ENCODE results near the gene STIP1.
A peak's percentile ranks its signal among the peaks of the same experiment; 100 is the strongest.
"Not testable (repeated sequence)": the region's sequence is repeated elsewhere in the genome, so short reads cannot be mapped to it uniquely, and the experiment has no call there.

STIP1 gene

GRCh38 chr11:64241241-64241490, 55.2 kb downstream of the STIP1 start:
- H3K27me3 ChIP-seq (ENCODE audit: control insufficient read depth, insufficient read depth, low read length): no peaks in the 10 kb centered on the region
- peaks cover 6% of the 10 kb centered on the region for H3K4me1 ChIP-seq (ENCODE audit: control insufficient read depth, insufficient read depth, low read length)
- H3K36me3 ChIP-seq (ENCODE audit: control insufficient read depth, insufficient read depth, low read length): peaks cover 6% of the 10 kb centered on the region
- peak overlapping the region; percentile 73 for H3K4me3 ChIP-seq (ENCODE audit: low read length)
- peak overlapping the region; percentile 33 for H3K9ac ChIP-seq (ENCODE audit: low read length)
- peak overlapping the region; percentile 100 for H3K27ac ChIP-seq (ENCODE audit: low read depth, low read length)

GRCh38 chr11:64241491-64242374, 55.8 kb downstream of the STIP1 start:
- Histone ChIP-seq H3K27ac (ENCODE audit: low read depth, low read length) (peak overlapping the region; percentile 89), H3K4me1 (ENCODE audit: control insufficient read depth, insufficient read depth, low read length) (peaks cover 6% of the 10 kb centered on the region), H3K27me3 (ENCODE audit: control insufficient read depth, insufficient read depth, low read length) (no peaks in the 10 kb centered on the region), H3K36me3 (ENCODE audit: control insufficient read depth, insufficient read depth, low read length) (peaks cover 6% of the 10 kb centered on the region), H3K4me3 (ENCODE audit: low read length) (peak overlapping the region; percentile 72), H3K9ac (ENCODE audit: low read length) (peak overlapping the region; percentile 51)

- no peak overlapping the region for H3K9ac ChIP-seq (ENCODE audit: low read length)
- H3K4me3 ChIP-seq (ENCODE audit: low read length): no peak overlapping the region
- no peaks in the 10 kb centered on the region for H3K27me3 ChIP-seq (ENCODE audit: control insufficient read depth, insufficient read depth, low read length)
- H3K36me3 ChIP-seq (ENCODE audit: control insufficient read depth, insufficient read depth, low read length): peaks cover 3% of the 10 kb centered on the region
- no peak overlapping the region for H3K27ac ChIP-seq (ENCODE audit: low read depth, low read length)
- peaks cover 12% of the 10 kb centered on the region for H3K4me1 ChIP-seq (ENCODE audit: control insufficient read depth, insufficient read depth, low read length)
Observed at GRCh38 chr11:64243236-64243854, 57.4 kb downstream of the STIP1 start.

GRCh38 chr11:64244107-64244506, 58.1 kb downstream of the STIP1 start:
- Histone ChIP-seq H3K4me1 (ENCODE audit: control insufficient read depth, insufficient read depth, low read length) (peaks cover 12% of the 10 kb centered on the region), H3K4me3 (ENCODE audit: low read length) (no peak overlapping the region), H3K27me3 (ENCODE audit: control insufficient read depth, insufficient read depth, low read length) (no peaks in the 10 kb centered on the region), H3K36me3 (ENCODE audit: control insufficient read depth, insufficient read depth, low read length) (peaks cover 3% of the 10 kb centered on the region), H3K9ac (ENCODE audit: low read length) (no peak overlapping the region), H3K27ac (ENCODE audit: low read depth, low read length) (no peak overlapping the region)

- H3K9ac ChIP-seq (ENCODE audit: low read length): no peak overlapping the region
- H3K27me3 ChIP-seq (ENCODE audit: control insufficient read depth, insufficient read depth, low read length): no peaks in the 10 kb centered on the region
- H3K27ac ChIP-seq (ENCODE audit: low read depth, low read length): peak overlapping the region; percentile 69
- peaks cover 12% of the 10 kb centered on the region for H3K4me1 ChIP-seq (ENCODE audit: control insufficient read depth, insufficient read depth, low read length)
- H3K36me3 ChIP-seq (ENCODE audit: control insufficient read depth, insufficient read depth, low read length): peaks cover 3% of the 10 kb centered on the region
- peak overlapping the region; percentile 68 for H3K4me3 ChIP-seq (ENCODE audit: low read length)
Observed at GRCh38 chr11:64244966-64245365, 59.0 kb downstream of the STIP1 start.

GRCh38 chr11:64245401-64245796, 59.4 kb downstream of the STIP1 start:
- Histone ChIP-seq H3K4me1 (ENCODE audit: control insufficient read depth, insufficient read depth, low read length) (peaks cover 8% of the 10 kb centered on the region), H3K36me3 (ENCODE audit: control insufficient read depth, insufficient read depth, low read length) (peaks cover 3% of the 10 kb centered on the region), H3K4me3 (ENCODE audit: low read length) (peak overlapping the region; percentile 68), H3K27me3 (ENCODE audit: control insufficient read depth, insufficient read depth, low read length) (no peaks in the 10 kb centered on the region), H3K27ac (ENCODE audit: low read depth, low read length) (peak overlapping the region; percentile 69), H3K9ac (ENCODE audit: low read length) (peak overlapping the region; percentile 58)

GRCh38 chr11:64245797-64246620, 60.0 kb downstream of the STIP1 start:
- Histone ChIP-seq H3K27me3 (ENCODE audit: control insufficient read depth, insufficient read depth, low read length) (no peaks in the 10 kb centered on the region), H3K36me3 (ENCODE audit: control insufficient read depth, insufficient read depth, low read length) (peaks cover 3% of the 10 kb centered on the region), H3K9ac (ENCODE audit: low read length) (peak overlapping the region; percentile 58), H3K4me1 (ENCODE audit: control insufficient read depth, insufficient read depth, low read length) (peaks cover 5% of the 10 kb centered on the region), H3K27ac (ENCODE audit: low read depth, low read length) (peak overlapping the region; percentile 69), H3K4me3 (ENCODE audit: low read length) (peak overlapping the region; percentile 68)

GRCh38 chr11:64246621-64246870, 60.6 kb downstream of the STIP1 start:
- not testable (repeated sequence) for H3K27me3 ChIP-seq (ENCODE audit: control insufficient read depth, insufficient read depth, low read length); H3K36me3 ChIP-seq (ENCODE audit: control insufficient read depth, insufficient read depth, low read length); H3K9ac ChIP-seq (ENCODE audit: low read length); H3K27ac ChIP-seq (ENCODE audit: low read depth, low read length); H3K4me1 ChIP-seq (ENCODE audit: control insufficient read depth, insufficient read depth, low read length)
- peak overlapping the region; percentile 68 for H3K4me3 ChIP-seq (ENCODE audit: low read length)

GRCh38 chr11:64246871-64247728, 61.1 kb downstream of the STIP1 start, which contains the start of gene PPP1R14B:
PPP1R14B (minus strand) TSS chr11:64246943; CDS start chr11:64246673, 270 bp downstream.
- Histone ChIP-seq H3K27me3 (ENCODE audit: control insufficient read depth, insufficient read depth, low read length) (no peaks in the 10 kb centered on the region), H3K9ac (ENCODE audit: low read length) (peak within 1 kb of the TSS; percentile 70), H3K4me1 (ENCODE audit: control insufficient read depth, insufficient read depth, low read length) (peaks cover 7% of the 10 kb centered on the region), H3K4me3 (ENCODE audit: low read length) (peak within 1 kb of the TSS; percentile 96), H3K36me3 (ENCODE audit: control insufficient read depth, insufficient read depth, low read length) (peaks cover 3% of the 10 kb centered on the region), H3K27ac (ENCODE audit: low read depth, low read length) (peak within 1 kb of the TSS; percentile 93)

- no peaks in the 10 kb centered on the region for H3K27me3 ChIP-seq (ENCODE audit: control insufficient read depth, insufficient read depth, low read length)
- peak overlapping the region; percentile 93 for H3K27ac ChIP-seq (ENCODE audit: low read depth, low read length)
- H3K36me3 ChIP-seq (ENCODE audit: control insufficient read depth, insufficient read depth, low read length): peaks cover 3% of the 10 kb centered on the region
- H3K4me3 ChIP-seq (ENCODE audit: low read length): peak overlapping the region; percentile 96
- H3K4me1 ChIP-seq (ENCODE audit: control insufficient read depth, insufficient read depth, low read length): peaks cover 9% of the 10 kb centered on the region
- H3K9ac ChIP-seq (ENCODE audit: low read length): no peak overlapping the region
Observed at GRCh38 chr11:64247729-64248531, 62.0 kb downstream of the STIP1 start.

- Histone ChIP-seq H3K4me1 (ENCODE audit: control insufficient read depth, insufficient read depth, low read length) (peaks cover 9% of the 10 kb centered on the region), H3K27me3 (ENCODE audit: control insufficient read depth, insufficient read depth, low read length) (no peaks in the 10 kb centered on the region), H3K27ac (ENCODE audit: low read depth, low read length) (no peak overlapping the region), H3K4me3 (ENCODE audit: low read length) (no peak overlapping the region), H3K36me3 (ENCODE audit: control insufficient read depth, insufficient read depth, low read length) (peaks cover 1% of the 10 kb centered on the region), H3K9ac (ENCODE audit: low read length) (no peak overlapping the region)
Observed at GRCh38 chr11:64248578-64248977, 62.6 kb downstream of the STIP1 start.
